Neutrophil (primary cell): Measurements from ENCODE around the gene MOB3C.

ENCODE experiments used
- H3K27ac ChIP-seq: fragments of 200-600 bp; sonication (generic); 2 replicates; pipeline ENCODE4 v1.5.1; 2016; ENCODE audit warnings: mild to moderate bottlenecking, moderate library complexity
- H3K27me3 ChIP-seq: fragments of 200-600 bp; sonication (generic); 2 replicates; pipeline ENCODE4 v1.6.0; 2016; ENCODE audit warnings: mild to moderate bottlenecking
- H3K36me3 ChIP-seq: fragments of 200-600 bp; sonication (generic); 2 replicates; pipeline ENCODE4 v1.5.1; 2017
- H3K4me1 ChIP-seq, 2 experiments: fragments of 200-600 bp in 1 of 2; sonication (generic) in 1 of 2; 1 replicate in 1 of 2; 2 replicates in 1 of 2; pipeline versions ENCODE4 v1.5.1 to v1.6.1; 2013 to 2016; ENCODE audit warnings: low read depth in 1 of 2, low read length in 1 of 2, mild to moderate bottlenecking in 1 of 2, moderate library complexity in 1 of 2; ENCODE audit not compliant: control insufficient read depth in 1 of 2, insufficient read depth in 1 of 2
- H3K4me3 ChIP-seq, 2 experiments: fragments of 200-600 bp in 1 of 2; sonication (generic) in 1 of 2; 1 replicate in 1 of 2; 2 replicates in 1 of 2; pipeline ENCODE4 v1.5.1; 2013 to 2016; ENCODE audit warnings: low read depth in 1 of 2, low read length in 1 of 2, mild to moderate bottlenecking in 1 of 2, moderate library complexity in 1 of 2
- H3K9me3 ChIP-seq: fragments of 200-600 bp; sonication (generic); 2 replicates; pipeline ENCODE4 v1.5.1; 2016
- CTCF ChIP-seq: fragments of 200-600 bp; sonication (generic); IDR thresholded peaks from 2 replicates; pipeline ENCODE4 v1.5.1; 2016; ENCODE audit warnings: antibody characterized with exemption

The MOB3C gene

GRCh38 chr1:46569884-46570725 lies 46.5 kb downstream of the MOB3C start:
- Histone ChIP-seq H3K4me1 (no peaks in the 10 kb centered on the region), H3K27ac (no peak overlapping the region), H3K27me3 (no peaks in the 10 kb centered on the region), H3K9me3 (no peaks in the 10 kb centered on the region), H3K4me3 (no peak overlapping the region), H3K36me3 (peaks cover 95% of the 10 kb centered on the region)
- TF ChIP-seq CTCF: no peak

GRCh38 chr1:46569116-46569515 lies 47.5 kb downstream of the MOB3C start:
- H3K4me3 ChIP-seq: no peak overlapping the region
- H3K27ac ChIP-seq: no peak overlapping the region
- no peaks in the 10 kb centered on the region for H3K9me3 ChIP-seq
- peaks cover 95% of the 10 kb centered on the region for H3K36me3 ChIP-seq
- no peaks in the 10 kb centered on the region for H3K4me1 ChIP-seq
- no peak for TF ChIP-seq CTCF
- H3K27me3 ChIP-seq: no peaks in the 10 kb centered on the region

DNA sequence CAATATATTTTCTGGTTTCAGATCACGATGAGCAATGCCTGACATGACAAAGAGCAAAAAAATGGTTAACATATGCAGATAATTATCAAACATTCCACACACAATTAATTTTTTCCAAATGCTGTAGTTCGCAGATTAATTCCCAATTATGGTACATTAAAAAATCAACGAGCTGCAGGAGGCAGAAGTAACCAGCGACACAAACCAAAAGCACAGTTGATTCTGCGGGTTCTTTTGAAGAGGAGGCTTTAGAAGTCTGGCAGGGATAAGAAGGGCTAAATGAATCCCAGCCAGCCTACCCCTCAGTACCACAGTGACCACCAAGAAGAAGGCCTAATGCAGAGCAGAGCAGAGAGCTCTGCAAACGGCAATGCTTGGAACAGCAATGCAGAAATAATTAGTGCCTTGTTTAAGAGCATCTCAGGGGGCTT lies 48.1 kb downstream of the MOB3C start:
- H3K4me1 ChIP-seq: no peaks in the 10 kb centered on the region
- no peak overlapping the region for H3K27ac ChIP-seq
- no peaks in the 10 kb centered on the region for H3K27me3 ChIP-seq
- H3K4me3 ChIP-seq: no peak overlapping the region
- TF ChIP-seq CTCF: no peak
- H3K9me3 ChIP-seq: no peaks in the 10 kb centered on the region
- H3K36me3 ChIP-seq: peaks cover 94% of the 10 kb centered on the region

GRCh38 chr1:46563341-46563740 lies 53.3 kb downstream of the MOB3C start:
- Histone ChIP-seq H3K4me1 (no peaks in the 10 kb centered on the region), H3K27ac (no peak overlapping the region), H3K27me3 (no peaks in the 10 kb centered on the region), H3K4me3 (no peak overlapping the region), H3K36me3 (peaks cover 98% of the 10 kb centered on the region), H3K9me3 (no peaks in the 10 kb centered on the region)
- no peak for TF ChIP-seq CTCF

- Histone ChIP-seq H3K27ac (no peak overlapping the region), H3K4me3 (no peak overlapping the region), H3K27me3 (no peaks in the 10 kb centered on the region), H3K9me3 (no peaks in the 10 kb centered on the region), H3K4me1 (no peaks in the 10 kb centered on the region), H3K36me3 (peaks cover 98% of the 10 kb centered on the region)
- no peak for TF ChIP-seq CTCF
These were observed 54.1 kb downstream of the MOB3C start for GRCh38 chr1:46562498-46562897.
